Measurements from ENCODE around the gene OR4E2.

DNA sequence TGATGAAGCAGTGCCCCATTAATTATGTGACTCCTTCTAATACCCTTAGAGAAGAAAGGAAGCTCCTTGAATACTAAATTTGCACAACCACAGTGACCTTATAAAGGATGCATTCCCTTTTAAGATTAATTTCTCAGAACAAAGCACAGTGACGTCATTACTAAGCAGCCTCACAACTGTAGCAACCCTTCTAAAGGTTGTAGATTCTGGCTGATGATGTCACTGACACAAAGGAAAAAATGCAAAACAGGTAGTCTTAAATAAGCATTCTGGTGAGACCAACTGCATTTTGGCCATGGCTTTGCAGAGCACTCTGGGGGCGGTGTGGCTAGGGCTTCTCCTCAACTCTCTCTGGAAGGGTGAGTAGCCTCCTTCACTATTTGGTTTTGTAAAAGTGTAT, 58.4 kb downstream of the OR4E2 start:
- TF ChIP-seq POLR2A (IDR thresholded peaks at IDR 0.05), result no peak
- TF ChIP-seq, protein P1, sequence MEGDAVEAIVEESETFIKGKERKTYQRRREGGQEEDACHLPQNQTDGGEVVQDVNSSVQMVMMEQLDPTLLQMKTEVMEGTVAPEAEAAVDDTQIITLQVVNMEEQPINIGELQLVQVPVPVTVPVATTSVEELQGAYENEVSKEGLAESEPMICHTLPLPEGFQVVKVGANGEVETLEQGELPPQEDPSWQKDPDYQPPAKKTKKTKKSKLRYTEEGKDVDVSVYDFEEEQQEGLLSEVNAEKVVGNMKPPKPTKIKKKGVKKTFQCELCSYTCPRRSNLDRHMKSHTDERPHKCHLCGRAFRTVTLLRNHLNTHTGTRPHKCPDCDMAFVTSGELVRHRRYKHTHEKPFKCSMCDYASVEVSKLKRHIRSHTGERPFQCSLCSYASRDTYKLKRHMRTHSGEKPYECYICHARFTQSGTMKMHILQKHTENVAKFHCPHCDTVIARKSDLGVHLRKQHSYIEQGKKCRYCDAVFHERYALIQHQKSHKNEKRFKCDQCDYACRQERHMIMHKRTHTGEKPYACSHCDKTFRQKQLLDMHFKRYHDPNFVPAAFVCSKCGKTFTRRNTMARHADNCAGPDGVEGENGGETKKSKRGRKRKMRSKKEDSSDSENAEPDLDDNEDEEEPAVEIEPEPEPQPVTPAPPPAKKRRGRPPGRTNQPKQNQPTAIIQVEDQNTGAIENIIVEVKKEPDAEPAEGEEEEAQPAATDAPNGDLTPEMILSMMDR (IDR thresholded peaks at IDR 0.05), result no peak
- no peak for TF ChIP-seq EP300 (IDR thresholded peaks at IDR 0.05; ENCODE audit: low read depth)
- TF ChIP-seq POLR2AphosphoS5 (IDR thresholded peaks at IDR 0.05), result no peak

Data from transverse colon (tissue), 4 donors.